HG02943 (cell line): ENCODE measurements around the gene MAML3.
A peak's percentile ranks its signal among the peaks of the same experiment; 100 is the strongest.
"Not testable (repeated sequence)": the region's sequence is repeated elsewhere in the genome, so short reads cannot be mapped to it uniquely, and the experiment has no call there.

Experiments
- ATAC-seq: cut with Tn5 transposase; IDR thresholded peaks from one replicate; pipeline ENCODE4 v1.9.1; 2021; ENCODE audit warnings: mild to moderate bottlenecking, low read depth, moderate library complexity; ENCODE audit not compliant: unreplicated experiment

MAML3 gene

DNA sequence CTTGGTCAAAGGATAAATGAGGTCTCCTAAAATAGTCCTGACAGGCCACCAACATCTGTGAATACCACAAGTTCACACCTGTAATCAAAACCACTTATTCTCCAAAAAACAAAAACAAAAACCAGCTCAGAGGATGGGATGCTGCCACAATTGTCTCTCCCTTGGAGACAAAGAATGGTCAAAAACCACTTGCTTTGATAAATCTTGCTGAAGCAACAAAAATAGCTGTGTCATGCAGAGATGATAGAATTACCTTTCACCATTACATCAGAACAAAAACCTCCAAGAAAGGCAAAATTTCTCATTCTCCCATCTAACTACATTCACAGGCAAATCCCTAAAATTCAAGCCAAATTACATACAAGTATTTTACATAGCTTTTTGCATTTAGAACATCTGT lies 180.4 kb downstream of the MAML3 start:
- ATAC-seq, result no peak

DNA sequence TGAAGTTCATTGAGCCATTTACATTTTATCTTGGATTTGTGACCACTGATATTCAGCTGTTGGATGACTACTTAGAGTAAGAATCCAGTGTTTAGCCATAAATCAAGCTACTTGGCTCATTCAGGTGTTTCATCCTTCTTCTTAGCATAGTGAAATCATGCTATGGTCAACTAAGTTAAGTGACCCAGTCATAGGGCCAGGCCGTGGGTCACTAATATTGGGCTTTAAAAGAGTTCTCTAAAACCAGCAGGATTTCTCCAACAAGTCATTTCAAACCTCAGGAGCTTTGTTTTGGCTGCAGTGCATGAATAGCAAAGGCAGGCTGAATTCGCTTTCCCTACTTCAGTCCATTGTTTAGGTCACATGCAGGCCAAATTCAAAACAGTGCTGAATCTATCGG lies 181.0 kb downstream of the MAML3 start:
- ATAC-seq, result no peak

DNA sequence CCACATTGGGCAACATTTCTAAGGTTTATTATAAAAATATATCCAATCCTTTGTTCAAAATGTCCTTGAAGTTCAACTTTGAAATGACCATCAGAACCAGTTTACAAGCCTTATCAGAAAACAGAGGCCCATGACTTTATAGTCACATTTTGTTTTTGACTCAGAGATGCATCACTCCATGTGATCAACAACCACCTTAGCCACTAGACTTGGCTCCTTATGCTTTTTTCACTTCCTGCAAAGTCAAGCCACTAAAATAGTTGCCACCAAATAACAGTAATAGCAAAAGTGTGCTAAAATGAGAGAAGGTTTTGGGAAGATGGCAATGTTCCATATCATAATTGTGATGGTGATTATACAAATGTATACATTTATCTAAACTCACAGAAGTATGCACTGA lies 181.7 kb downstream of the MAML3 start:
- no peak for ATAC-seq

DNA sequence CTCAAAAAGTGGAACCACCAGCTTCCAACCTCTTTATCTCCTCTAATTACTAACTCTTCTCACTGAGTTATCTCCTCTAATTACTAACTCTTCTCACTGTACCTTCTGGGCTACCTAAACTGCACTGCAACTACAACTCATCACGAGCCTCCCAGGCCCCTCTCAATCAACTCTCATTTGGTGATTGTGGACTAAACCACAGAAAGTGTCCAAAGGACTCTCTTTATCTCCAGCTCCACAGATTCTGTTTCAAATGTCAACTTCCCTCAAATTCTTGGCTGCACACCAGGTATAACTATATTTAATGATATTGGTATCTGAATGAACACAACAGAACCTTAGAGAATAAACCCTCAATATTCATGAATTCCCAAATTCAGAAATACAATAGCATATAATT lies 182.9 kb downstream of the MAML3 start:
- no peak for ATAC-seq

DNA sequence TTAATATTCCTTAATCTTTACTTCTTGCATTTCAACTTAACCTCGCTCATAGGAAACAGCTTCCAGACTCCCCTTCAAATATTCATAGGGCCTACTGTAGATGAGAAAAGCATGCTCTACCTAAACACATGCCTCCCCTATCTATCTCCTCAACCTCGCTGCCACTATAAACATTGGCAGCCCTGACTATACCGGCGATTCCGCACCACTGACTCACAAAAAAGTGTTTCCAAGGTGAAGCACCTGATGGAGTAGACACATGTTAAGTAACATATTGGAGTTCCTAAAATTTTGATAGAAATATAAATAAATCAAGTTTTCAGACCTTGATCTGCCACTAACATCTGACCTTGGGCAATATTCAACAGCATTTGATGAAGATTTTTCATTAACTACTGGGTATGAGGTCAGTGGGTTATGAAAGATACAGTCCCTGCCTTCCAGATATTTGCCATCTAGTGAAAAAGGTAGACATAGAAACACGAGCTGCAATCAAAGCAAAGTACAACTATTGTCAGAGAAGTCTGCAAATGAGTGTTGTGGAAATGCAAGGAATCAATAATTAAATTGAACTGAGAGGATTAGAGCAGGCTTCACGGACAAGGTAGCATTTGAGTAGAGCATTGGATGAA lies 184.2 kb downstream of the MAML3 start:
- ATAC-seq, result no peak

DNA sequence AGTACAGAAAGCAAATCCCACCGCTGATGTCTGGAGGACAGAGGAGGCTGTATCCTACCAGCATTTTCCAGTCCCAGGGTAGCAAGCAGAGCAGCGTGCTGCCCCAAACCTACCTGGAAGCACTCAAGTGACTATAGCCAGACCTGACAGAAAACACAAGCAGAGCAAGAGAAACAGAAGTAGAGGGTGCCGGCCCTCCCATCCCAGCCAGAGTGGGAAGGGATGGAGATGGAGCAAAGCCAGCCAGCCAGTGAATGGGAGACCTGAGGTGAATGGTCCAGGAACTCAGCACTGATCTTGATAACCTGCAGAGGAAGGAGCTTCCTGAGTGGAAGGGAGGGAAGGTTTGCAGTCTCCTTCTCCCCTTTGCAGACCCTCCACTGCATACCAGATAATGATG lies 185.2 kb downstream of the MAML3 start:
- ATAC-seq, result no peak

DNA sequence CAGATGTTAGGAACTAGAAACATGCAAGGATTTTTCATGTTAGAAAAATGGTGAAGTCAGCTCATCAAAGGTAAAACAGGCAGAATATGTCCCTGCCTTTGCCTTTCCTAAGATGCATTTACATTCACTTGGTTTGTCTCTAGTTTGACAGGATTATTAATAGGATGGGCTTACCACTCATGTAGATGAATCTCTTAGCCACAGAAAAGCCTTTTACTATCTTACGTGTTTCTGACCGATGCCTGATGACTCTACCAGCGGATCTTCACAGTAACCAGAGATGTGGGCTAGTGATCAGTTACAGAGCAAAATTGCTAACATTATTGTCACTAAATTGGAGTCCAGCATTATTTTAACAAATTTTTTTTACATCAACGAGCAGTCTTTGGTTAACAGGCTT lies 187.6 kb downstream of the MAML3 start:
- no peak for ATAC-seq

DNA sequence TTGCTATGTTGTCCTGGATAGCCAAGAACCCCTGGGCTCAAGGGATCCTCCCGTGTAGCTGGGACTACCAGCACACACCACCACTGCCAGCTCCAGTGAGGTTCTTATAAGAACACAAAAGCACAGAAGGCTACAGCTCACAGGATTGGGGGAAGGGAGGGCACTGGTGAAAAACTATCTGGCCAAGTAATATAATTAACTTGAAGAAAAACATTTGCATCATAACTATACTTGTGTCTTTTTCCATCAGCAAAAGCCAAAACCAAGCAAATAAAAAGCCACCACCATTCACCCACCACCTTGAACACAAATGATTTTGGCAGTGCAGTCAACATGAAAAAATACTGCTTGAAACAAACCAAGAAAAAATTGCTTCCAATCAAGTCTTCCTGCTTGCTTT lies 188.2 kb downstream of the MAML3 start:
- ATAC-seq, result no peak

DNA sequence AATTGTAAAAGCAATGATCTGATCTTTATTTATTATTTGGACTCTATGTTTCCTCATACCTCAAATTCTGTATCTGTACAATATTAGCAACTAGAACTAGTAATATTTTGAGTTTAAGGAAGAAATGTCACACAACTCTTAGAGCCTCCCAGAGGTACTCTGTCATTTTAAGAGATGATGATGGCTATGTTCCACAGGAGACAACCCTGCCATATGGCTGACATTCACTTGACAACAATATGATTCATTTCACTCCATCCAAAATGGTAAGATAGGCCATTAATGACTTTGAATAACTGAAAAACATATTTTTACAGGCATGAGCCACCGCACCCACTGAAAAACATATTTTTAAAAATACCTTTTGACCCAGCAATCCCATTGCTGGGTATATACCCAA lies 190.3 kb downstream of the MAML3 start:
- ATAC-seq, result no peak

DNA sequence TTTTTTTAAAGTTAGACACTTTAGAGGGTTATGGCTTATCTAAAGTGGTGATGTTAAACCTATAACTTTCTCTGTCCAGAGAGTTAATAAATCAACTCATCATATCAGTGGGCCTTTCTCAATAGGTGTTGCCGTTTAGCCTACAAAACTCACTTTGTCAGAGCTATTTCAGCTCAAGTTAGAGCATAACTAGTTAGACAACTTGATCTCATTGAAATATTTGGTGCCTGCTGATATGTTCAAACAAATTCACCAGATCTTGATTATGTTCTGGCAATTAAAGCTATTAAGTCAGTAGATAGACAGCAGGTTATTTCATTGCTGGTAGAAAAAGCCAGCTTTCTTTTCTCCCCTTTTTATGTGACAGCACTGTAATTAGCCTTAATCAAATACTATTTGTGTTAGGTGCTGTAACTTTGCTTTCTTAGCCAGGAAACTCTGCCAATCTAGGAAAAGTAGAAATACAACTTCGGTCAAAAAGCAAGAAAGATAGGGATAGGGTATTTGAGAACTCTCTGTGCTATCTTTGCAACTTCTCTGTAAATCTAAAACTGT lies 191.8 kb downstream of the MAML3 start:
- ATAC-seq, result no peak

DNA sequence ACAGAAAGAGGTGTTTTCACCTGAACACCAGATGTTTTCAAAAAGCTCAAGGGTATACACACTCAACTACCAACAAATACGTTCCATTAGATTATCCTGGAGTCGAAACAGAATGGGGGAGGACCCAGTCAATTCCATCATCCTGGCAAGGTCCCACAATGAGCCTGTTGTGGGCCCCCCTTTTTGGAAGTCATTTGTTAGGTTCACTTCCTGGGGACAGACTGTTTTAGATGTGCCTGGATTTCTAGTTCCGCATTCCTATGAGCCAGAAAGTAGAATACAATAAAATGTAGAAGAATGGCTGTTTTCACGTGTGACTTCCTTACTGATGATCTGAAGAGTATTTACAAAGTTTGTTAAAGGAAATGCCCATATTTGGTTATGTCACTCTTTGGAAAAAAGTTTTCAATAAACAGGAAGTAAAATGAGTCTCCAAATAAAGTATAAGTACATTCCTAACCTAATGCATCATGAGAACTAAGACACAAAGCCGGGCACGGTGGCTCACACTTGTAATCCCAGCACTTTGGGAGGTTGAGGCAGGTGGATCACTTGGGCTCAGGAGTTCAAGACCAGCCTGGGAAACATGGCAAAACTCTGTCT lies 192.5 kb downstream of the MAML3 start:
- ATAC-seq, result no peak

DNA sequence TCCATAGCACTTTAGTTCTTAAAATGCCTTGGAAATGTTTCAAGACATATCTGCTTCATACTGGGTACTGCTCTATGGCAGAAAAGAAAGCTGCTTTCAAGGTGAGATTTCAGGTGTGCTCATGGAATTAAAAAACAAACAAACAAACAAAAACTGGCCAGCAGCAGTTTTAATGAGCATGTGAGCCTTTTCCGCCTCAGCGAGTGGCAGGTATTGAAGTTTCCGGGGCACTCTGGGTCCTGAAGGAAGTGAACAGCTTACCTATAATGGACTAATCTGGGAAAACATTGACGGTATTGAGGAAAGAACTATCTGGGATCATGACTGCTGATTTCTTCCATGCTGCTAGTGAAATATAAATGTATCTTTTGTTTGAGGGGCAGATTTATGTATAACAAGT lies 194.6 kb downstream of the MAML3 start:
- no peak for ATAC-seq

DNA sequence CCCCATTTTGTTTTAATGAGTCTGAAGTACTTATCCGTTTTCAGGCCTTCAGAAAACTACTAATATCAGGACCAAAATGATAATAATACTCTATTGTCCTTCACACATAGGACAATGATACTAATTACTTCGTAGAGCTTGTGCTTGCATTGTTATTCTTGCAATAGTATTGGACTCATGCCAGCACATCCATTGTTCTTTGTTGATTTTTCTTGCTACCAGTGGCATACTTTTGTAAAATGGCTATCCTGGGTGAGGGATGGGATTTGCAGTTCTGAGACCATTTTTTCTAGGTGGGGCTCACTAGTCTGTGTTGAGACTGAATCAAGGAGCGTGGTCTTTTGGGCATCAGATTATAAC lies 195.3 kb downstream of the MAML3 start:
- ATAC-seq, result no peak

DNA sequence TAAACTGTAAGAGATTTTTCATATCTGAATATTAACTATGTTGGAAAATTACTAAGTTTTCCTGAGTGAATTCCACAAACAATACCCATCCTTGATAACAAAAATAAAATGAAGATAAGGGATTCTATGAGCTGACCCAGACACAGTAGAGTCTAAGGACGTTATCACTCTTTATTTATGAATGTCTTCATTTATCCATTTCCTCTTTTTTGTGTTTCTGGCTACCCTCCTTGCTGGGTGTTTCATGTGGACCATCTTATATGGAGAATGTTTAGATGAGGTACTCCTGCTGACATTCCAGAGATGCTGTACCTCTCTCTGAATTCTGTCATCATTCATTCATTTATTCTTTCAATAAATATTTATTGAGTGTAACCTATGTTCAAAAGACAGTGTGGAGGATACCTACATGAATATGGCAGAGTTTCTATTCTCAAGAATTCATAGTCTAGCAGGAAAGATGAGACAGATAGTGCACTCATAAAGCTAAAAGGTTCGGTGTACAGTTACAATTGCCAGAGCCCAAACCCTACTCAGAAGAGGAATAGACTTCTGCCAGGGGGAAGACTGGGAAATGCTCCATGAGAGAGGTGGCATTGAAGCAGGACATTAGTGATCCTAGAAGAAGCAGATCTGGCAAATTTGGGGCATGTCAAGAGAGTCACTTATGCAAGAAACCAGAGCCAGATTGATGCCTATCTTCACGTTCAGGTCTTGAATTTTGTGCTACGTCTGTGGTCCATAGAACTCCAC lies 195.8 kb downstream of the MAML3 start:
- no peak for ATAC-seq

DNA sequence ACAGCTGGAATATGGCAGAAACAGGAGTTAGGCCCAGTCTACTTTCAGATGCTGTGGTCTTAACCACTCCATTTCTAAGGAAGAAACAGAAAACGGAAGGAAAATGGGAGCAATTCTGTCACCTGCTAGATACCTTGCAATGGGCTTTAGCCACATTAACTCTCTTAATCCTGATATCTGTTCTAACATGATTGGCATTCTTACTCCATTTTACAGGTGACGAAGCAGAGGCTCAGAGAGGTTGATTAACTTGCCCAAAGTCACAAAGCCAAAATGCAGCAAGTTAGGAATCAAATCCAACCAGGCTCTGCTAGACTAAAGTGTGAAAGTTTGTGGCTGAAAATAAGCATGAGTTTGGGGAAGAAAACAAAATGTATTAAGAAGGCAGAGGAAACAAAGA lies 196.9 kb downstream of the MAML3 start:
- ATAC-seq, result no peak

DNA sequence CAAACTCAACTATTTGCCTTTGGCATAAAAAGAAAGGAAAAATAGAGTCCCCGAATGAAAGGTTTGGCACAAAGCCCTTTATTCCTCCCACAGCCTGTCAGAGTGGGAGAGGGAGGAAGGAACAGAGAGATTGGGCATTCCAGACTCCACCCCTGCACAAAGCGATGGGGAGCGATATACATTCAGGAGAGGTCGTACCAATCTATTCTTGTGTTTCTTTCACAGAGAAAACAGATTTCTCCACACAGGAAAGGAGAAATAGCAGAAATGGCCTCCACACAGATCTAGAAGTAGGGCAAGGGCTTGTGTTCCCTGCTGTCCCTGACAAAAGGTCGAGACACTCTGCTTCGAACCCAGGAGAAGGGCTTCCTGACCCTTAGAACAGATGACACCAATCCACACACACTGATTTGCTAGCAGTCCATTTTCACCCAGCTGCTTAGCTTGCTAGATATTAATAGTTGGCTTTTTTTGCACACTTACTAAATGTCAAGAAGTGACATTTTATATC lies 197.4 kb downstream of the MAML3 start:
- no peak for ATAC-seq

DNA sequence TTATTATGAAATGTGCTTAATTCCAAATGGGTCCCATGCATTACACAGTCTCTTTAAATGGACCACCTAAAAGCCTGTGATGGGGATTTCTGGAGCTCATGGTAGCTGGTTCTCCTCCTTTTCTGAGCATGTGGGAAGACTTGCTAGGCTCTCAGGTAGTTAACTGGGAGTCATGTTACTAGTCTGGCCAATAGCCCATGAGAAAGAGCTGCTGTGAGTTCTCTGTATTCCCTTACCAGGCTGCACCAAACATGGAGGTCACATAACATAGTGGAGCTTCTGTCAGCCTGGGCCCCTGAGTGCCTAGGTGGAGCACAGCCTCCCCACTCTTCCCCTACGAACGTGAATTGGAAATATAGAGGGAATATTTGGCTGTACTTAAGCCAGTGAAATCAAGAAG lies 198.4 kb downstream of the MAML3 start:
- ATAC-seq, result no peak

DNA sequence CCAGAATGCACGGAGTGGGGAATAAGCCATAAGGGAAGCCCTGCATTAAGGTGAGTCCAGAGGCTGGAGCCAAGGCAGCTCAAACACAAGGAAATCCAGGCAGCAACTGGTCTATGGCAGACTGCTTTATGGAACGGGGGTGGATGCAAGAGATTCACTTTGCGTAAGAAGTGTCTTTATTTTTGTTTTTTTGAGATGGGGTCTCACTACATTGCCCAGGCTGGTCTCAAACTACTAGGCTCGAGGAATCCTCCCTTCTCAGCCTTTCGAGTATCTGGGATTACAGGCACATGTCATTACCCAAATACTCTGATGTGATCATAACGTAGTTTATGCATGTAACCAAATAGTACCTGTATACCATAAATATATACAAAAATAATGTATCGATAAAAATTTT lies 199.5 kb downstream of the MAML3 start:
- no peak for ATAC-seq

DNA sequence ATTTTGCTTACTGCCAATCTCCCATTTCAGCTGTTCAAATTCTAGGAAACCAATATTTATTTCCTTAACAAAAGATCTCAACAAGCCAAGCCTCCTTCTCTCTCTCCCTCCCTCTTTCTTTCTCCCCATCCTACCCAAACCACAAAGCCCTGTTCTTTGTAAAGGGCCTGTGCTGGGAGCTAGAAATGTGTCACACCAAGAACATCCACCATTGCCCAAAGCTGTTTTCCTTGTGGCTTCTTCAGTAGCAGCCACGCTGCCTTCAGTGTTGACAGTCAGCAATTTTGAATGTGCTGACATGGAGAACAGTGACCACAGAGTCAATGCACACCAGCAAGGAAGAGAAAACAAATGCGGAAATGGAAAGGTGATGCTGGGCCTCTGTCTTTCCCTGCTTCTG lies 203.0 kb downstream of the MAML3 start:
- ATAC-seq, result no peak

DNA sequence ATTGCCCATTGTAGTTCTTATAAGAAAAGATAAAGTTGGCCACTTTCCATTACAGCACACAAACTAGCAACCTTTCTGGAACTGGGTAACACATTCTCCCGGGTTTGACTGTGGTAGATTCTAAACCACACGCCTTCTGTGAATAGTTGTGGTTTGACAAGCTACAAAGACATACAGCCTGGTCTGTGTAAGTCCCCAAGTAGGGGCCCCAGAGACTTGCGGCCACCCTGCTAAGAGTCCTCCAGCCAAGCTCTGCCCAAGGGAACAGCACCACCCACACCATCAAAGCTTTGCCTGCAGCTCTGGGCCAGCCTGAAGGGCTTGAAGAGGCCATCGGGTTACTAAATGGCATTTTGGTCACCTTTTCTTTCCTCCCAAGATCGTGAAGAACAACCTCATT lies 203.4 kb downstream of the MAML3 start:
- ATAC-seq, result peak; percentile 91

DNA sequence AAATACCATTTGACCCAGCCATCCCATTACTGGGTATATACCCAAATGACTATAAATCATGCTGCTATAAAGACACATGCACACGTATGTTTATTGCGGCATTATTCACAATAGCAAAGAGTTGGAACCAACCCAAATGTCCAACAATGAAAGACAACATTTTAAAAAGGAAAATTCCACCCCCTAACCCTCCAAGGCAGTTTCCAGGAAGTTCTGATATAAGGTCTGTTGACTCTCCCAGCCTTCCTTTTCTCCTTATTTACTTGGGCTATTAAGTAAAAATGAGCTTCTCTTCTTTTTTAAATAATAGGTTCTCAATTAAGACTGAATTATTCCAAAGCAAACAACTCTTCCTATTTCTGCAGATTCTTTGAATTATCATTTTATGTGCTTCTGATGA lies 209.1 kb downstream of the MAML3 start:
- ATAC-seq, result not testable (repeated sequence)

DNA sequence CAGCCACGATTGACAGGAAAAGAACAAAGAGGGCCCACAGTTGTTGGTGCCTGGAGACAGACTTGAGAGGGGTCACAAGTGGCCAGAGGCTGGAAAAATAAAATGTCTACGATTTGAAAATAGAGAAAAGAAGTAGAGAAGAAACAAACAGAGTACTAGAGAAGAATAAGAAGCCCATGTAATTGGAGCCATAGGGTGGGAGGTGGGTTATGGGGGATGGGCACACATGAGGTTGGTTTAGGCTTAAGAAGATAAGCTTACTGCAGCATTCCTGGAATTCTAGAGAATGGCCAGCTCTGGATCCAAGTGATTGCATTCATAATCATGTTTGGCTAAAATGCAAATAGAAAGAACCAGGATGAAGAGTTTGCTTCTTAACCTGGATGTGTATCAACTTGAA lies 210.7 kb downstream of the MAML3 start:
- ATAC-seq, result no peak
